Esophagus muscularis mucosa (tissue), 4 donors: ENCODE data around the gene S100A3. TPM values are rescaled to one million over a fixed set of nuclear protein-coding genes. Genes with fewer than 3 reads are reported as not detected.
"Not testable (repeated sequence)": the region's sequence is repeated elsewhere in the genome, so short reads cannot be mapped to it uniquely, and the experiment has no call there.

Source experiments
- DNase-seq: peaks from one replicate; pipeline ENCODE4 v3.0.0-alpha.2; 2017; ENCODE audit errors: extremely low spot score
- H3K27ac ChIP-seq, 4 donors: fragments of 200-600 bp; sonication (generic); replicated peaks in 1 of 4; 1 replicate in 3 of 4; 2 replicates in 1 of 4; pipeline ENCODE4 v1.5.1; 2016 to 2019; ENCODE audit warnings: mild to moderate bottlenecking in 1 of 4
- H3K27me3 ChIP-seq, 4 donors: fragments of 200-600 bp; sonication (generic); one replicate each; pipeline versions ENCODE4 v1.5.1 to v1.6.0; 2016 to 2019
- H3K36me3 ChIP-seq, 4 donors: fragments of 200-600 bp; sonication (generic); one replicate each; pipeline ENCODE4 v1.5.1; 2016 to 2019
- H3K4me1 ChIP-seq, 4 donors: fragments of 200-600 bp; sonication (generic); one replicate each; pipeline ENCODE4 v1.5.1; 2016 to 2019
- H3K4me3 ChIP-seq, 4 donors: fragments of 200-600 bp; sonication (generic); 1 replicate in 2 of 4; 2 replicates in 2 of 4; pipeline ENCODE4 v1.5.1; 2016 to 2019; ENCODE audit warnings: mild to moderate bottlenecking in 4 of 4, moderate library complexity in 1 of 4
- H3K9me3 ChIP-seq, 4 donors: fragments of 200-600 bp; sonication (generic); 1 replicate in 3 of 4; 2 replicates in 1 of 4; pipeline ENCODE4 v1.5.1; 2016 to 2019
- CTCF ChIP-seq, 3 experiments: fragments of 200-600 bp in 2 of 3; fragments of 450-650 bp in 1 of 3; sonication (generic) in 2 of 3; IDR thresholded peaks; one replicate each; pipeline ENCODE4 v1.5.1; 2017 to 2019; ENCODE audit warnings: antibody characterized with exemption in 3 of 3, mild to moderate bottlenecking in 2 of 3, moderate library complexity in 1 of 3
- EP300 ChIP-seq: sonication (generic); formaldehyde crosslinking; IDR thresholded peaks from one replicate; pipeline ENCODE4 v1.6.1; 2017; ENCODE audit warnings: antibody characterized with exemption
- POLR2A ChIP-seq: fragments of 450-650 bp; IDR thresholded peaks from one replicate; pipeline ENCODE4 v1.6.1; 2017; ENCODE audit warnings: antibody characterized with exemption, moderate library complexity, mild to moderate bottlenecking, low read depth
- POLR2AphosphoS5 ChIP-seq, 2 donors: sonication (generic); formaldehyde crosslinking; IDR thresholded peaks; one replicate each; pipeline ENCODE4 v1.6.1; 2017; ENCODE audit warnings: antibody characterized with exemption in 2 of 2
- WGBS: methylation state at CpG from one replicate; pipeline ENCODE4 v1.1.5; 2018; 5-methylcytosine and 5-hydroxymethylcytosine counted together
- intact Hi-C: fragments of 100-400 bp; cut with DNase I; formaldehyde crosslinking; loops from one replicate; pipeline ENCODE4 v1.15.1; 2023
- total RNA-seq, 4 donors: library from RNA; depleted of rRNA; stranded (reverse); fragments of >200 nt; gene quantifications; one replicate each; pipeline versions ENCODE4 v1.1.0 to v1.2.1, GENCODE V29; 2016

The S100A3 gene
- total RNA-seq, 4 donors from 2014 or later = 2.1 to 4.2 (median 2.7) TPM; not detected in 1

- intact Hi-C loops = no loop called here
- DNase-seq = no peak
- no peak for TF ChIP-seq EP300
- TF ChIP-seq POLR2AphosphoS5 (IDR thresholded peaks at IDR 0.05) = no peak
- TF ChIP-seq POLR2A = no peak
- no peak for TF ChIP-seq CTCF (IDR thresholded peaks at IDR 0.05)
- Histone ChIP-seq H3K4me3 (no peak overlapping the region), H3K9me3 (no peaks in the 10 kb centered on the region), H3K27ac (no peak overlapping the region), H3K4me1 (peaks cover 0 to 3% (median 0%) of the 10 kb centered on the region in 4 donors), H3K27me3 (no peaks in the 10 kb centered on the region), H3K36me3 (no peaks in the 10 kb centered on the region)
- WGBS = 70% methylated on average over 2 of the region's 2 CpGs
These were observed 34.9 kb upstream of the S100A3 start for GRCh38 chr1:153583976-153584375.

- intact Hi-C loops, DNase-seq, H3K4me3 ChIP-seq, H3K27ac ChIP-seq, H3K4me1 ChIP-seq, H3K27me3 ChIP-seq, H3K36me3 ChIP-seq, H3K9me3 ChIP-seq: not testable (repeated sequence)
- 82% methylated on average over 3 of the region's 3 CpGs for WGBS
These were observed 34.5 kb upstream of the S100A3 start for GRCh38 chr1:153583514-153583913.

GRCh38 chr1:153582836-153583235 is 33.8 kb upstream of the S100A3 start:
- H3K27me3 ChIP-seq, H3K9me3 ChIP-seq, intact Hi-C loops, H3K36me3 ChIP-seq, H3K4me1 ChIP-seq, DNase-seq, H3K4me3 ChIP-seq, H3K27ac ChIP-seq: not testable (repeated sequence)
- WGBS = 98% methylated on average over 23 of the region's 34 CpGs

- no peak for DNase-seq
- Histone ChIP-seq H3K27me3 (no peaks in the 10 kb centered on the region), H3K4me3 (no peak overlapping the region), H3K4me1 (no peaks in the 10 kb centered on the region), H3K36me3 (no peaks in the 10 kb centered on the region), H3K27ac (no peak overlapping the region), H3K9me3 (no peaks in the 10 kb centered on the region)
- TF ChIP-seq CTCF (IDR thresholded peaks at IDR 0.05) (no peak), POLR2A (no peak), EP300 (no peak), POLR2AphosphoS5 (IDR thresholded peaks at IDR 0.05) (no peak)
- whole genome bisulfite sequencing = 92% methylated on average over 3 of the region's 3 CpGs
- intact Hi-C loops = loop anchor here (10.0 kb wide), 1 partner anchor 76 kb away; the partner anchor contains the start of gene SNAPIN
These were observed 29.9 kb upstream of the S100A3 start for GRCh38 chr1:153578936-153579335.

GRCh38 chr1:153578490-153578889 is 29.4 kb upstream of the S100A3 start:
- Histone ChIP-seq H3K4me1 (no peaks in the 10 kb centered on the region), H3K27me3 (no peaks in the 10 kb centered on the region), H3K36me3 (no peaks in the 10 kb centered on the region), H3K27ac (no peak overlapping the region), H3K9me3 (no peaks in the 10 kb centered on the region), H3K4me3 (no peak overlapping the region)
- intact Hi-C loops = loop anchor here (10.0 kb wide), 1 partner anchor 76 kb away; the partner anchor contains the start of gene SNAPIN
- DNase-seq = no peak
- TF ChIP-seq POLR2A = no peak
- TF ChIP-seq CTCF (IDR thresholded peaks at IDR 0.05) = no peak
- TF ChIP-seq POLR2AphosphoS5 (IDR thresholded peaks at IDR 0.05) = no peak
- no peak for TF ChIP-seq EP300

GRCh38 chr1:153577624-153578051 is 28.6 kb upstream of the S100A3 start:
- WGBS = 68% methylated on average over 9 of the region's 9 CpGs
- TF ChIP-seq POLR2AphosphoS5 (IDR thresholded peaks at IDR 0.05) (no peak), CTCF (IDR thresholded peaks at IDR 0.05) (no peak), POLR2A (no peak), EP300 (no peak)
- DNase-seq = no peak
- H3K4me1 ChIP-seq = peaks cover 4 to 7% (median 5%) of the 10 kb centered on the region in 4 donors
- no peak overlapping the region for H3K4me3 ChIP-seq
- no peaks in the 10 kb centered on the region for H3K36me3 ChIP-seq
- no peaks in the 10 kb centered on the region for H3K9me3 ChIP-seq
- no peak overlapping the region for H3K27ac ChIP-seq
- H3K27me3 ChIP-seq = no peaks in the 10 kb centered on the region
- intact Hi-C loops = loop anchor here (10.0 kb wide), 1 partner anchor 77 kb away; the partner anchor contains the start of gene SNAPIN
